HUES6 (cell line): Measurements from ENCODE around the gene MGAT5B.

Experiments
- H3K27ac ChIP-seq: 2 replicates; pipeline ENCODE4 v1.7.0; 2013; ENCODE audit warnings: low read depth, mild to moderate bottlenecking, low read length, inconsistent platforms
- H3K27me3 ChIP-seq: 2 replicates; pipeline ENCODE4 v1.6.1; 2013; ENCODE audit warnings: low read length; ENCODE audit not compliant: control insufficient read depth, insufficient read depth
- H3K36me3 ChIP-seq: 2 replicates; pipeline ENCODE4 v1.6.1; 2013; ENCODE audit warnings: low read length; ENCODE audit not compliant: control insufficient read depth, insufficient read depth
- H3K4me1 ChIP-seq: 2 replicates; pipeline ENCODE4 v1.6.1; 2013; ENCODE audit warnings: low read length; ENCODE audit not compliant: control insufficient read depth, insufficient read depth
- H3K4me3 ChIP-seq: 2 replicates; pipeline ENCODE4 v1.5.1; 2013; ENCODE audit warnings: low read depth, low read length
- H3K9ac ChIP-seq: one replicate; pipeline ENCODE4 v1.6.1; 2013; ENCODE audit warnings: mild to moderate bottlenecking, low read length
- H3K9me3 ChIP-seq: 2 replicates; pipeline ENCODE4 v1.6.1; 2013; ENCODE audit warnings: low read depth, low read length; ENCODE audit not compliant: control insufficient read depth, insufficient read depth

MGAT5B gene

GRCh38 chr17:76983075-76983775, 115.0 kb downstream of the MGAT5B start:
- H3K9ac ChIP-seq = no peak overlapping the region
- no peak overlapping the region for H3K27ac ChIP-seq
- no peak overlapping the region for H3K4me3 ChIP-seq
- peaks cover 17% of the 10 kb centered on the region for H3K4me1 ChIP-seq
- no peaks in the 10 kb centered on the region for H3K36me3 ChIP-seq
- H3K27me3 ChIP-seq = no peaks in the 10 kb centered on the region
- H3K9me3 ChIP-seq = peaks cover 10% of the 10 kb centered on the region

DNA sequence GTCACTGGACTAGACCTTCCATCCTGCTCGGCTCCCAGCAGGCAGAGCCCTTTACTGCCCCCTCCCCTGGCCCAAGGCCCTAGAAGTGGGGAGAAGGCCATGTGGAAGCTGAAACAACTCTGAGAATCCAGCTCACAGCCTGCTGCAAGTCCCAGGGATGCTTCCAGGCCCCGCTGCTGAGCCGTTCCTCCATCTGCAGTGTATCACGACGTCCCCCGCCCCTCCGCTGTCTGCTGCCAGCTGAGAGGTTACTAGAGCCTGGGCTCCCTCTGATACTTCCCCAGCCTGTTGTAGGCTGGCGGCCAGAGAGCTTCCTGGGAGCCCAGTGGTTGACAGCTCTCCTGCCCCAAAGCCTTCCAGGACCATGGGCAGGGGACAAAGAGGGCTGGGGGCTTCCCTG, 118.2 kb downstream of the MGAT5B start:
- H3K36me3 ChIP-seq = no peaks in the 10 kb centered on the region
- no peaks in the 10 kb centered on the region for H3K27me3 ChIP-seq

GRCh38 chr17:76987486-76988093, 119.4 kb downstream of the MGAT5B start:
- Histone ChIP-seq H3K36me3 (no peaks in the 10 kb centered on the region), H3K9ac (no peak overlapping the region), H3K9me3 (no peaks in the 10 kb centered on the region), H3K27ac (no peak overlapping the region), H3K4me3 (no peak overlapping the region), H3K4me1 (peaks cover 27% of the 10 kb centered on the region), H3K27me3 (no peaks in the 10 kb centered on the region)

More for the DNA sequence above, 118.2 kb downstream of the MGAT5B start:
- Histone ChIP-seq H3K9ac (no peak overlapping the region), H3K9me3 (no peaks in the 10 kb centered on the region), H3K4me3 (no peak overlapping the region), H3K4me1 (peaks cover 27% of the 10 kb centered on the region), H3K27ac (no peak overlapping the region)

GRCh38 chr17:76988796-76989195, 120.6 kb downstream of the MGAT5B start:
- Histone ChIP-seq H3K9me3 (no peaks in the 10 kb centered on the region), H3K27ac (no peak overlapping the region), H3K9ac (no peak overlapping the region), H3K4me1 (peaks cover 18% of the 10 kb centered on the region; the same call in 1 of the 2 replicates), H3K27me3 (no peaks in the 10 kb centered on the region), H3K36me3 (no peaks in the 10 kb centered on the region), H3K4me3 (no peak overlapping the region)

DNA sequence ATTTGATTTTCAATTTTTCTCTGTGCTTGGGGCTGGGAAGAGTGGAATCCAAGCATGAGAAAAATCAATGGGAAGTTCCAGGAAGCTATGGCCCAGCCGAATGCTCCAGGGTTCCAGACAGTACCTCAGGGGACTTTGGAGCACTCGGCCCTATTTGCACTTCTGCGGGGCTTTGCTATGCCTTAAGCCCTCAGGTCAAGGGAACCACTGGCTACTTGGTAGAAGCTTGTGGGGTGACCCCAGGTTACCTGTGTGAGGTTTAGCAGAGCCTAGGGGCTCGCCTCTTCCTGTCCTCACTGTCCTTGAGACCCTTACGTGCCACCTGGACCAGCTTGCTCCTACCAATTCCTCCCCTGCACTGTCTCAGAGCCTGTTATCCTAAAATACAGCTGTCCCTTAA, 121.3 kb downstream of the MGAT5B start:
- Histone ChIP-seq H3K4me3 (no peak overlapping the region), H3K36me3 (no peaks in the 10 kb centered on the region), H3K27me3 (no peaks in the 10 kb centered on the region), H3K27ac (no peak overlapping the region), H3K4me1 (peaks cover 24% of the 10 kb centered on the region), H3K9ac (no peak overlapping the region), H3K9me3 (no peaks in the 10 kb centered on the region)

GRCh38 chr17:76992891-76993290, 124.7 kb downstream of the MGAT5B start:
- no peak overlapping the region for H3K9ac ChIP-seq
- H3K27me3 ChIP-seq = no peaks in the 10 kb centered on the region
- H3K9me3 ChIP-seq = no peaks in the 10 kb centered on the region
- H3K36me3 ChIP-seq = no peaks in the 10 kb centered on the region
- H3K27ac ChIP-seq = no peak overlapping the region
- peaks cover 45% of the 10 kb centered on the region for H3K4me1 ChIP-seq
- no peak overlapping the region for H3K4me3 ChIP-seq

- no peaks in the 10 kb centered on the region for H3K36me3 ChIP-seq
- no peak overlapping the region for H3K4me3 ChIP-seq
- peaks cover 47% of the 10 kb centered on the region for H3K4me1 ChIP-seq
- H3K9ac ChIP-seq = no peak overlapping the region
- H3K9me3 ChIP-seq = no peaks in the 10 kb centered on the region
- no peaks in the 10 kb centered on the region for H3K27me3 ChIP-seq
- no peak overlapping the region for H3K27ac ChIP-seq
Observed at GRCh38 chr17:76993651-76994050, 125.4 kb downstream of the MGAT5B start.

- H3K36me3 ChIP-seq = no peaks in the 10 kb centered on the region
- H3K4me3 ChIP-seq = no peak overlapping the region
- H3K4me1 ChIP-seq = peaks cover 47% of the 10 kb centered on the region
- H3K27ac ChIP-seq = no peak overlapping the region
- H3K9me3 ChIP-seq = no peaks in the 10 kb centered on the region
- no peak overlapping the region for H3K9ac ChIP-seq
- no peaks in the 10 kb centered on the region for H3K27me3 ChIP-seq
Observed at GRCh38 chr17:76994237-76994637, 126.0 kb downstream of the MGAT5B start.

GRCh38 chr17:76995387-76996105, 127.3 kb downstream of the MGAT5B start:
- H3K9ac ChIP-seq = no peak overlapping the region
- no peak overlapping the region for H3K4me3 ChIP-seq
- H3K27me3 ChIP-seq = no peaks in the 10 kb centered on the region
- no peaks in the 10 kb centered on the region for H3K36me3 ChIP-seq
- peaks cover 42% of the 10 kb centered on the region for H3K4me1 ChIP-seq
- H3K27ac ChIP-seq = no peak overlapping the region
- H3K9me3 ChIP-seq = no peaks in the 10 kb centered on the region

DNA sequence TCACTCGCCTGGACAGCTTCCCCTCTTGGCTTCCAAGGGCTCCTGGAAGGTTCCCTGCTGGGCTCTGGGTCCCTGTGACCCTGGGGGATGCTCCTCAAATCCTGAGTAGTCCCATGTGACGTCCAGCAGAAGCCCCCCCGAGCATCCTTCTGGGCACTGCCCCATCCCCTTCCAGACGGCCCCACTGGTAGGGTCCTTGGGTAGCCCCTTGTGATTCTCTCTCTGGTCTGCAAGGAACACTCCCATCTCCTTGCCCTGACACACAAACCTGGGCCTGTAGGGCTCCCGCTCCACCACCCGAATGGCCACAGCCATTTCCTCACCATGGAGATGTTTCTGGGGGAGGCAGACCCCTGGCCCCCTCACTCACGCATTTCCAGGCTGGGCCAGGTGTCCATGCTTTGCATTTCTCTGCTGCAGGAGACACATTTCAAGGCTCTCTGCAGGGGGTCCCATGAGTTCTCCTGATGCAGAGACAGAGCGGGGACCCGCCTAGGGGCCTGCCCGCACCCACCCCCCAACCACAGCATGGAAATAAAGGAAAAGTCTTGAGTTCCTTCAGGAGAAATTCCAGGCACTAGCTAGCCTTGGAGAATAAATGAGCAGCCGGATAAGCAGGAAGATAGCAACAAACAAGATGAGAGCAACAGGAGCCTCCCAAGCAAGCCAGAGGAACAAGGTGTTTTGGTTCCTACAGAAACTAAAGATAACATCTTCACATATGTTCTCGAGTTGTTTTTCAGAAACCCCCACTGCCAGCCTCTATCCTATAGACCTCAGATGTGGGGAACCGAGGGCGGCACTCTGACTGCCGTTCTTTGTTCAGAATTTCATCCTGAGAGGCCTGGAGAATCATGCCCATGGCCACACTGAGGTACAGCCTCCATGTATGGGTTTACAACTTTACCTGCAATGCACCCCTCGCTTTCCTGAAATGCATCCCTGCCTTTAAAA, 128.8 kb downstream of the MGAT5B start:
- Histone ChIP-seq H3K4me3 (no peak overlapping the region), H3K9ac (no peak overlapping the region), H3K4me1 (peaks cover 46% of the 10 kb centered on the region), H3K9me3 (no peaks in the 10 kb centered on the region), H3K27ac (no peak overlapping the region), H3K27me3 (no peaks in the 10 kb centered on the region), H3K36me3 (no peaks in the 10 kb centered on the region)
